T-helper 1 cell (primary cell): Measurements from ENCODE around the gene ZBTB44.
"Not testable (repeated sequence)": the region's sequence is repeated elsewhere in the genome, so short reads cannot be mapped to it uniquely, and the experiment has no call there.

Source experiments
- DNase-seq, 5 donors: peaks; one replicate each; pipeline ENCODE4 v3.0.0-alpha.2; 2012 to 2020

ZBTB44 gene

DNA sequence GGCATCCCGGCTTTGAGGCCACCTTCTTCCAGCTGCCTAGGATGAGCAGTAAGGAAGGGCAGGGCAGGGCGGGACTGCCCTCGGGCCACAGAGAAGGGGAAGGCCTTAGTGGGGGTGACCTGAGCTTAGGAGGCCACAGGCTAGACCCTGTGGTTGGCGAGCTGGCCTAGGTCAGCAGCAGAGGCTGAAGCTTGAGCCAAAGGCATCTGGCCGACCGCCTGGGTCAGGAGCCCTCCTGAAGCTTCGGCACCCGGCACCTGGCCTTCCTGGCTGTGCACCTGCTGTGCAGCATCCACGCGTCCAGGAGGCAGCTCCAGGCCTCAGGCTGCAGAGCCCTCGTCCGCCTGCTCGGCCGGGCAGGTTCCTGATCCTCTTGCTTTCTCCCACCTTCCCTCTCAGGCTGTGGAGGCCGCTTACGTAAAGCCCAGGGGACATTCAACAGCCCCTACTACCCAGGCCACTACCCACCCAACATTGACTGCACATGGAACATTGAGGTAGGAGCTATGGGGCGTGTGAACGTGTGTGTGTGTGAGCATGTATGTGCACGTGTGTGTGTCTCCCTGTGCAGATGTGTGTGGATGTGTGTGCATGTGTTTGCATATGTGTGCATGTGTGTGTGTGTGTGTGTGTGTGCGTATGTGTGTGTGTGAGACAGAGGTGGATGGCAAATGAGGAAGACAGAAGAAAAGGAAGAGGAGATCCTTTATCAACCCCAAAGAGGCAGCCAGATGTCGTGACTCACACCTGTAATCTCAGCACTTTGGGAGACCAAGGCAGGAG lies 120.3 kb downstream of the ZBTB44 start:
- no peak for DNase-seq

DNA sequence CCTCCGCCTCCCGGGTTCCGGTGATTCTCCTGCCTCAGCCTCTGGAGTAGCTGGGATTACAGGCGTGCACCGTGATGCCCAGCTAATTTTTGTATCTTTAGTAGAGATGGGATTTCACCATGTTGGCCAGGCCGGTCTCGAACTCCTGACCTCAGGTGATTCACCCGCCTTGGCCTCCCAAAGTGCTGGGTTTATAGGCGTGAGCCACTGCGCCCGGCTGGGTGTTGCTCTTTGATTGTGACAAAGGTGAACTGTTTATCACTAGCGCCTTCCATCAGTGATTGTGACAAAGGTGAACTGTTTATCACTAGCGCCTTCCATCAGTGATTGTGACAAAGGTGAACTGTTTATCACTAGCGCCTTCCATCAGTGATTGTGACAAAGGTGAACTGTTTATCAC lies 121.2 kb downstream of the ZBTB44 start:
- DNase-seq = not testable (repeated sequence)

- no peak for DNase-seq
These were observed 121.9 kb downstream of the ZBTB44 start for GRCh38 chr11:130192845-130193267.

DNA sequence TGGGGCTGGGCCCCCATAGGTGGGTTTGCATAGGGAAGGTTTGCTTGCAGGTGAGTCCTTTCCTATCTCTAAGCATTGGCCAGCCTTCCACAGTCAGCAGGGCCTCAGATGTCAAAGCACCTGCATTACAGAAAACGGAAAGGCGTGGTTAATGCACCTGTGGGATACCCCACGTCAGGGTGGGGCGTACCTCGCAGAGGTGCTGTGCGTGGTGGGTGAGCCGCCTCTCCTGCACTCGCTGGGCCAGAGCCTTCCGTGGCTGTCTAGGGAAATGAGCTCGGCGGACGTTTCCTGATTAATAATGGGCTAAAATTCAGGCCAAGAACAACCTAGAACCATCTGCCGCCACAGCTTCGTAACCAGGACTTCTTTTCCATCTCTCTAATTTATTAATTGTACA lies 122.8 kb downstream of the ZBTB44 start:
- no peak for DNase-seq

GRCh38 chr11:130190371-130190881 lies 124.3 kb downstream of the ZBTB44 start:
- DNase-seq = no peak

DNA sequence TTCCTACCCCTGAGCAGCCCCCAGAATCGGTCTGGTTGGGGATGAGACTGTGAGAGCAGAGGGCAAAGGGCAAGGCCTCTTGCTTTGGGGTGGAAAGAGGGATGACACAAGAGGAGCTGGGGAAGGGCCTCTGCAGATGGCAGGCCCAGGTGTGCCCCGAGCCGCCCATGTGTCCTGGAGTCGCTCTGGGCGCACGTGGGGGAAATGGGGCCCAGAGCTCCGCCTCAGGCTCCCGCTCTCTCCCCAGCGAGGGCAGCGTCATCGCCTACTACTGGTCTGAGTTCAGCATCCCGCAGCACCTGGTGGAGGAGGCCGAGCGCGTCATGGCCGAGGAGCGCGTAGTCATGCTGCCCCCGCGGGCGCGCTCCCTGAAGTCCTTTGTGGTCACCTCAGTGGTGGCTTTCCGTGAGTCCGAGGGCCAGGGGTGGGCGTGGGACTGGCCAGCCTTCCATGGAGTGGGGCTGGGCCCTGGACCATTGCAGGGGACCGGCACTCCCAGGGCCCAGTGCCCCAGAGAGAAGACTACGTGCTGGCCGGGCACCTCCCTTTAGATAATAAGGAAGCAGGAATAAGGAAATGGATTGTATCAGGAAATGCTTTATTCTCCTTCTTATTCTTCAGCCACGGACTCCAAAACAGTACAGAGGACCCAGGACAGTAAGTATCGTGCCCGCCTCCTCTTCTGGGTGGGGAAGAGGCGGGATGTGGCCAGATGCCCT lies 125.1 kb downstream of the ZBTB44 start:
- DNase-seq = no peak

- no peak for DNase-seq
These were observed 126.0 kb downstream of the ZBTB44 start for GRCh38 chr11:130188585-130189347.

- DNase-seq = no peak
These were observed 126.7 kb downstream of the ZBTB44 start for GRCh38 chr11:130188047-130188446.

DNA sequence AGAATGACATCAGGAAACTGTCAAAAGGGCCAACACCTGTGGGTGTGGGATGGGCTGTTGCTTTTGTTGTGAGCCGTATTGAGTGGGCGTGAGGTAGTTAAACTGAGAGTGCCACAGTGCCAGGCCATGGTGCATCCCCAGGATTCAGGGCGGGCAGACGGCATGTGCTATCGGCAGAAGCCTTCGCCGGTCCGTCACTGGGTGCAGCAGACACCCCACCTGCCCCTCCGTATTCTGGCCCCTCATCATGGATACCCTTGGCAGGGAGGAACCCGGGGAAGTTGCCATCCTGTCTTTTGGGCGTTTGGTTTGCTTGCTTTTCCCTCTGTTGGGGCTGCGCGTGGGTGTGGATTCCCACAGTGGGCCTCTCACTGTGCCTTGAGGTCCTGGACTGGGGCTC lies 127.6 kb downstream of the ZBTB44 start:
- DNase-seq = no peak

GRCh38 chr11:130183878-130184610 lies 130.7 kb downstream of the ZBTB44 start:
- no peak for DNase-seq

GRCh38 chr11:130181295-130182272 lies 133.1 kb downstream of the ZBTB44 start:
- DNase-seq = no peak

DNA sequence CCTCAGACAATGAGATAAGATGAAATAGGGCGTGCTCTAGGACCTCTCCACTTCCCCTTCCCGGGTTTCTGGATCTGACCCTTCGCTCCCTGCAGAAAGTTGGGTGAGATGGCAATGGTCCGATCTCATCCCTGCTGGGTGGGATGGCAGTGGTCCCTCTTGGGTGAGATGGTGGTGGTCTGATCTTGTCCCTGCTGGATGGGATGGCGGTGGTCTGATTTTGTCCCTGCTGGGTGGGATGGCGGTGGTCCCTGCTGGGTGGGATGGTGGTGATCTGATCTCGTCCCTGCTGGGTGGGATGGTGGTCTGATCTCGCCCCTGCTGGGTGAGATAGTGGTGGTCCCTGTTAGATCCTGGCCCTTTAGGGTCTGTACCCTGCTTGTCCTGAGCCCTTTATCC lies 133.8 kb downstream of the ZBTB44 start:
- DNase-seq = no peak

DNA sequence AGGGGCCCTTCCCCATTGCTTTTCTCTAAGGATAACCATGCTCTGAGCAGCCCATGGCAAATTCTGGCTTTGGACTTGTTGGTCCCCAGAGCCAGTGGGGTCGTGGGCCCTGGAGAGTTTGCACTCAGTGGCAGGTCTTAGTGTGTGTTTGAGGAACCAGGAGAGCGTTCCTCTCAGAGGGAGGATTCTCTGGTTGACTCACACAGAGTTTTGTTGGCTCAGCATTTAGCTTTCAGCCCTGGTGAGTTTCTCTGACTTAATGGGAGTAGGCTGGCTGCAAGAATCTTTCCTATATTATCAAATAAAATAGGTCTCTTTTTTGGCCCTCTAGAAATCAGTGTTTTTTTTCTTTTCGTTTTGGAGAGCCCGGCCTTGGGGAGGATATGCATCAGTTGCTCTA lies 134.2 kb downstream of the ZBTB44 start:
- no peak for DNase-seq

DNA sequence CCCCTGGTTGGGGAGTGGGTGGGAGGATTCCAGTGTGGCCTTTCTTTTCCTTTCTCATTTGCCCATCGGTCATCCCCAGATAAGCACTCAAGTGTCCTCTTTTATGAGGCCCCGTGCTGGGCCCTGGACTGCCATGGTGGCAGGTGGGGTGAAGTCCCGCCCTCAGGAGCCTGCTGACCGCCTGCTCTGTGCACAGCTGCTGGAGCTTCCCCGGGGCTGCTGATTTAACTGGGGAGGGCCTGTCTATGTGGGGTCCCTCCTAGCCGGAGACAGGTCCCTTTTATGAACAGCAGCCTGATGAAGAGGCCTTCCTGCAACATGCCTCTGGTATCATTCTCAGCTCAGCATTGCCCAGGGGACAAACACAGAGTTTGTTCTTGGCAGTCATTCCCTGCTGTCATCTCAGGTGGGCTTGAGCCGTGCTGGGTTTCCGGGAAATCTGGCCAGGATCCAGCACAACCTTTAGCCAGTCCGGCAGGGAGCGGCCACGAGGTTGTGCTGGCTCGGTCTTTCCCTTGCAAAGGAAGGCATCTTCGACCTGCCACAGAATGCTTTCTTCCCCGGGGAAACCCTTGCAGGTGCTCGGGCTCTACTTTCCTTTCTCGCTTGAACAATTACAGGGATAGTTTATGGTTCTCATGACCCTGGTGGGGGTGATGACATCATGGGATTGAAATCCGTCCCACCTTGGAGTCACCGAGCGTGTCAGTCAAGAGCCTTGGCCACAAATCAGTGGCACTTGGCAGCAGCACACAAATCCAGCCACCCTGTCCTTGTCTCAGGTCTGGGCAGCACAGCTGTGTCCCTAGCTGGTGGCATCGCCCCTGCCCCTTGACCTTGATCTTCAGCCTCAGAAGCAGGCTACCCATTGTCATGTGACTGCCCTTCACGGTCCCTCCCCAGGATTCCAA lies 135.1 kb downstream of the ZBTB44 start:
- no peak for DNase-seq

DNA sequence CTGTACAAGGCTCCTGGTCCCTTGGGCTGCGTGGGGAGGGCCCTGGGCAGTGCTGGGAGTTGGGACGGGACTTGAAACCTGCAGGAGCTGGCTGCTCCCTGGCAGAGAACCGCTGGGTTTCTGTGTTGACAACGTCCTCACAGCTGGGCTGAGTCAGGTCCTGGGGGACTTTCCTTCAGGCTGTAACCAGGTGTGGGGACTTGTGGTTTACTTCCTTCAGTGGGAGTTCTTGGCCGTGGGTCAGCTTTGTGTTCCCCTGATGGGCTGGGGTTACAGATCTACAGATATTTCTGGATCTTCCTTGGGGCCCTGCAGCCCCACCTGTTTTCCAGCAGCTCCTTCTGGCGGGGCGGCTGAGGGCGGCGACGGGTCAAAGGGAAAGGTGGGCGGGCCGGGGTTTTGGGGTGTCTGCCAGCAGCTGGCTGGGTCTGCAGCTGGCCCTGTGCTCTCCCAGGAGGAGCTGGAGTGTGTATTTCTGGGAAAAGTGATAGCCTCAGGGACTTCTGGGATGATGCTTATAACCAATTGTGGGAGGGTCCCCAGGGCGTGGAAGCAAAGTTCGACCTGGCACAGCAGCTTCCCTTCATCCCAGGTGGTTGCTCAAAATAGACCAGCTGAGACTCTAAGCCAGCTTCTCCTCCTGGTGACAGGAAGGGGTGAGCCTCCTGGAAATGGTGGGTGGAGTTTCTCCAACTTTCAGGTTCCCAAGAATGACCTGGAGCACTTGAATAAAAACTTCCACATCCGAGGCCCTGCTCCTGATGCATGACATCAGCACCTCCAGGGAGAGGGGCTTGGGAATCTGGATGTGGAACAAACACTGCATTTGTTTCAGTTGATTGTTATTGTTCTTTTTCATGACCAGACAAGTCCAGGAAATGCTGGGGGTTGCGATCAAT lies 136.0 kb downstream of the ZBTB44 start:
- DNase-seq = no peak

DNA sequence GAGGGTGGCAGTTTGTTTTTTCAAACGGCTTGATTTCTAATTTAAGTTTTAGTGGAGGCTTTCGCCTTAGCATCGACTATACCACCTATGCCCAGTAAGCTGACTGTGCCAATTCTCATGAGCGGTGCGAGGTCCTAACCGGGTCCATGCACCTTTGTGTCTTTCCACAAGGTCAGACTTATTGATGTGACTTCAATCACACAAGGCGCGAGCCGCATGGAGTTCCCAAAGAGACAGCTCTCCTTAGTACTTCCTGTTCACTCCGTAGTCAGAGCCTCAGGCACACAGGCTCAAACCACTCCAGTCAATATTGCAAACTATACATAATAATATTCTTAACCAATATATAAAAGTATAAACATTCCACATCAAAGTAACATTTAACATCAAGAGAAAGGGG lies 136.9 kb downstream of the ZBTB44 start:
- no peak for DNase-seq
